GM23338 (cell line): ENCODE data around the gene RMC1. TPM values are rescaled to one million over a fixed set of nuclear protein-coding genes. Genes with fewer than 3 reads are reported as not detected.
"Not testable (repeated sequence)": the region's sequence is repeated elsewhere in the genome, so short reads cannot be mapped to it uniquely, and the experiment has no call there.

Source experiments
- ATAC-seq: fragments of 200-7000 bp; cut with Tn5 transposase; 3 replicates; pipeline ENCODE4 v1.9.1; 2020
- DNase-seq: peaks from one replicate; pipeline ENCODE4 v3.0.0-alpha.2; 2015; ENCODE audit warnings: low spot score
- H2AFZ ChIP-seq: fragments of 200-600 bp; sonication (generic); 2 replicates; pipeline ENCODE4 v1.8.0; 2016; ENCODE audit warnings: antibody characterized with exemption, mild to moderate bottlenecking, moderate library complexity
- H3F3A ChIP-seq: fragments of 200-600 bp; sonication (generic); replicated peaks from 2 replicates; pipeline ENCODE4 v1.8.0; 2017; ENCODE audit warnings: antibody characterized with exemption, mixed run types, low read depth
- H3K27ac ChIP-seq: fragments of 200-600 bp; sonication (generic); 2 replicates; pipeline ENCODE4 v1.6.1; 2016; ENCODE audit warnings: low read depth
- H3K27me3 ChIP-seq: fragments of 200-600 bp; sonication (generic); 2 replicates; pipeline ENCODE4 v1.8.0; 2016; ENCODE audit warnings: mild to moderate bottlenecking, mixed run types, moderate library complexity; ENCODE audit not compliant: insufficient read depth
- H3K36me3 ChIP-seq: fragments of 200-600 bp; sonication (generic); 2 replicates; pipeline ENCODE4 v1.8.0; 2016; ENCODE audit warnings: mild to moderate bottlenecking; ENCODE audit not compliant: insufficient read depth
- H3K4me1 ChIP-seq: fragments of 200-600 bp; sonication (generic); 2 replicates; pipeline ENCODE4 v1.8.0; 2016; ENCODE audit warnings: mild to moderate bottlenecking, moderate library complexity; ENCODE audit not compliant: insufficient read depth
- H3K4me2 ChIP-seq: fragments of 200-600 bp; sonication (generic); 2 replicates; pipeline ENCODE4 v1.7.1; 2017; ENCODE audit warnings: mixed run types
- H3K4me3 ChIP-seq: fragments of 200-600 bp; sonication (generic); 2 replicates; pipeline ENCODE4 v1.6.1; 2016; ENCODE audit warnings: mixed run types
- H3K79me2 ChIP-seq: fragments of 200-600 bp; sonication (generic); replicated peaks from 2 replicates; pipeline ENCODE4 v1.8.0; 2017; ENCODE audit warnings: mild to moderate bottlenecking; ENCODE audit not compliant: insufficient read depth
- H3K9me2 ChIP-seq: fragments of 200-600 bp; sonication (generic); 2 replicates; pipeline ENCODE4 v1.8.0; 2017; ENCODE audit not compliant: insufficient read depth
- H4K20me1 ChIP-seq: fragments of 200-600 bp; sonication (generic); replicated peaks from 2 replicates; pipeline ENCODE4 v1.8.0; 2017; ENCODE audit warnings: mild to moderate bottlenecking; ENCODE audit not compliant: insufficient read depth
- H3K27ac Mint-ChIP-seq: 2 replicates; pipeline ENCODE4 v1.8.0; 2020; ENCODE audit warnings: inconsistent platforms, mild to moderate bottlenecking, moderate library complexity, mixed read lengths
- H3K27me3 Mint-ChIP-seq: 3 replicates; pipeline ENCODE4 v1.8.0; 2022; ENCODE audit warnings: low read depth, mild to moderate bottlenecking, moderate library complexity, mixed read lengths, inconsistent platforms; ENCODE audit not compliant: insufficient read depth, poor library complexity
- H3K36me3 Mint-ChIP-seq: 3 replicates; pipeline ENCODE4 v1.8.0; 2021; ENCODE audit warnings: low read depth, mild to moderate bottlenecking, inconsistent platforms, moderate library complexity, mixed read lengths
- H3K4me1 Mint-ChIP-seq: 3 replicates; pipeline ENCODE4 v1.8.0; 2020; ENCODE audit warnings: mild to moderate bottlenecking, inconsistent platforms, mixed read lengths
- H3K4me3 Mint-ChIP-seq: 3 replicates; pipeline ENCODE4 v1.8.0; 2021; ENCODE audit warnings: moderate library complexity, mild to moderate bottlenecking, inconsistent platforms, mixed read lengths
- H3K9me3 Mint-ChIP-seq: 3 replicates; pipeline ENCODE4 v1.8.0; 2020; ENCODE audit warnings: moderate library complexity, mild to moderate bottlenecking, inconsistent platforms, mixed read lengths
- CREB1 ChIP-seq: fragments of 250-450 bp; sonication (Bioruptor Pico); IDR thresholded peaks from 2 replicates; pipeline ENCODE4 v1.5.0; 2020; ENCODE audit warnings: low read depth, mild to moderate bottlenecking, moderate library complexity
- CTCF ChIP-seq, 2 experiments: fragments of 200-600 bp in 1 of 2; sonication (generic) in 1 of 2; conservative IDR thresholded peaks; 2 replicates each; pipeline versions ENCODE4 v1.5.1 to v1.6.1; 2016 to 2017; ENCODE audit warnings: antibody characterized with exemption in 2 of 2, low read depth in 2 of 2, mild to moderate bottlenecking in 2 of 2, moderate library complexity in 1 of 2
- ZNF462 ChIP-seq: fragments of 250-450 bp; sonication (Bioruptor Pico); IDR thresholded peaks from 2 replicates; pipeline ENCODE4 v1.5.0; 2020; ENCODE audit warnings: mild to moderate bottlenecking, moderate library complexity
- polyA plus RNA-seq: library from polyadenylated mRNA; unstranded; fragments of >200 nt; fragmentation: Nextera tagmentation; extraction: Ambion mirVana; gene quantifications from 2 replicates; pipeline ENCODE4 v1.2.1, GENCODE V29; 2016
- total RNA-seq: library from RNA; depleted of rRNA; stranded (reverse); fragments of >200 nt; shearing (Covaris generic); gene quantifications from 2 replicates; pipeline ENCODE4 v1.2.3, GENCODE V29; 2014

RMC1 gene
- total and polyA plus RNA-seq, 2 experiments from 2014 or later, result 18.9 to 24.6 TPM

- TF ChIP-seq ZNF462, result no peak
Measured at GRCh38 chr18:23487738-23488570, 15.4 kb upstream of the RMC1 start (continued).

- not testable (repeated sequence) for H3K4me3 ChIP-seq, H3K27me3 ChIP-seq, H3K27ac ChIP-seq, H4K20me1 ChIP-seq, ATAC-seq, H3K9me3 Mint-ChIP-seq, H3K4me3 Mint-ChIP-seq, H3K9me2 ChIP-seq, H3K79me2 ChIP-seq, H3F3A ChIP-seq, DNase-seq, H3K36me3 Mint-ChIP-seq, H3K4me2 ChIP-seq, H3K27me3 Mint-ChIP-seq, H3K36me3 ChIP-seq, H3K27ac Mint-ChIP-seq, H2AFZ ChIP-seq
- peaks cover 13% of the 10 kb centered on the region; the same call in 2 of the 3 replicates for H3K4me1 Mint-ChIP-seq
- peaks cover 14% of the 10 kb centered on the region for H3K4me1 ChIP-seq
Measured at GRCh38 chr18:23489586-23489985, 13.7 kb upstream of the RMC1 start.

GRCh38 chr18:23493654-23494053 lies 9.7 kb upstream of the RMC1 start:
- H3K9me2 ChIP-seq, result no peaks in the 10 kb centered on the region
- H3K4me3 ChIP-seq, result no peak overlapping the region
- H3K27ac Mint-ChIP-seq, result no peak overlapping the region
- H3K27me3 Mint-ChIP-seq, result peaks cover 6% of the 10 kb centered on the region
- no peaks in the 10 kb centered on the region for H3K36me3 Mint-ChIP-seq
- no peaks in the 10 kb centered on the region for H3K79me2 ChIP-seq
- H3K27ac ChIP-seq, result no peak overlapping the region
- H3K4me1 ChIP-seq, result no peaks in the 10 kb centered on the region
- H4K20me1 ChIP-seq, result no peaks in the 10 kb centered on the region
- no peaks in the 10 kb centered on the region for H3K36me3 ChIP-seq
- H3F3A ChIP-seq, result no peaks in the 10 kb centered on the region
- no peak overlapping the region for H2AFZ ChIP-seq
- H3K4me3 Mint-ChIP-seq, result no peak overlapping the region
- H3K27me3 ChIP-seq, result no peaks in the 10 kb centered on the region
- TF ChIP-seq CREB1 (CRISPR knock-in tag) (no peak), CTCF (conservative IDR thresholded peaks at IDR 0.05; ENCODE audit: low read depth in 2 of 2) (no peak)
- no peak for DNase-seq
- no peak overlapping the region for H3K4me2 ChIP-seq
- peaks cover 5% of the 10 kb centered on the region; the same call in 1 of the 3 replicates for H3K9me3 Mint-ChIP-seq
- no peaks in the 10 kb centered on the region for H3K4me1 Mint-ChIP-seq
- ATAC-seq, result no peak
